ENCODE data around the gene LBR.

The LBR gene

GRCh38 chr1:225470211-225471108 is 42.6 kb upstream of the LBR start:
- Histone ChIP-seq H3K36me3 (ENCODE audit: insufficient read depth, low read length) (no peaks in the 10 kb centered on the region), H3K4me1 (ENCODE audit: insufficient read depth, low read length) (peaks cover 49% of the 10 kb centered on the region), H3K27ac (ENCODE audit: low read depth, low read length) (peak overlapping the region; percentile 35), H3K27me3 (ENCODE audit: control insufficient read depth in 1 of 2, insufficient read depth in 2 of 2, low read length in 2 of 2) (no peaks in the 10 kb centered on the region), H3K9ac (ENCODE audit: low read length) (no peak overlapping the region), H3K9me3 (ENCODE audit: low read length) (no peaks in the 10 kb centered on the region), H3K4me3 (ENCODE audit: low read depth in 1 of 2, low read length in 2 of 2) (no peak overlapping the region)

GRCh38 chr1:225469051-225469450 is 41.2 kb upstream of the LBR start:
- H3K4me3 ChIP-seq (ENCODE audit: low read depth in 1 of 2, low read length in 2 of 2) = no peak overlapping the region
- no peaks in the 10 kb centered on the region for H3K9me3 ChIP-seq (ENCODE audit: low read length)
- no peaks in the 10 kb centered on the region for H3K27me3 ChIP-seq (ENCODE audit: control insufficient read depth in 1 of 2, insufficient read depth in 2 of 2, low read length in 2 of 2)
- no peaks in the 10 kb centered on the region for H3K36me3 ChIP-seq (ENCODE audit: insufficient read depth, low read length)
- H3K27ac ChIP-seq (ENCODE audit: low read depth, low read length) = no peak overlapping the region
- no peak overlapping the region for H3K9ac ChIP-seq (ENCODE audit: low read length)
- H3K4me1 ChIP-seq (ENCODE audit: insufficient read depth, low read length) = peaks cover 51% of the 10 kb centered on the region

- Histone ChIP-seq H3K9ac (ENCODE audit: low read length) (peak overlapping the region; percentile 19), H3K9me3 (ENCODE audit: low read length) (no peaks in the 10 kb centered on the region), H3K4me3 (ENCODE audit: low read depth in 1 of 2, low read length in 2 of 2) (peak overlapping the region in 1 of 2 donors; percentile 39), H3K4me1 (ENCODE audit: insufficient read depth, low read length) (peaks cover 54% of the 10 kb centered on the region), H3K36me3 (ENCODE audit: insufficient read depth, low read length) (no peaks in the 10 kb centered on the region), H3K27me3 (ENCODE audit: control insufficient read depth in 1 of 2, insufficient read depth in 2 of 2, low read length in 2 of 2) (no peaks in the 10 kb centered on the region), H3K27ac (ENCODE audit: low read depth, low read length) (peak overlapping the region; percentile 64)
These were observed 40.6 kb upstream of the LBR start for GRCh38 chr1:225468270-225469020.

- Histone ChIP-seq H3K9me3 (ENCODE audit: low read length) (no peaks in the 10 kb centered on the region), H3K9ac (ENCODE audit: low read length) (peak overlapping the region; percentile 19), H3K27me3 (ENCODE audit: control insufficient read depth in 1 of 2, insufficient read depth in 2 of 2, low read length in 2 of 2) (no peaks in the 10 kb centered on the region), H3K4me3 (ENCODE audit: low read depth in 1 of 2, low read length in 2 of 2) (peak overlapping the region in 1 of 2 donors; percentile 39), H3K27ac (ENCODE audit: low read depth, low read length) (peak overlapping the region; percentile 64), H3K4me1 (ENCODE audit: insufficient read depth, low read length) (peaks cover 63% of the 10 kb centered on the region), H3K36me3 (ENCODE audit: insufficient read depth, low read length) (no peaks in the 10 kb centered on the region)
These were observed 39.6 kb upstream of the LBR start for GRCh38 chr1:225467193-225468020.

- Histone ChIP-seq H3K36me3 (ENCODE audit: insufficient read depth, low read length) (no peaks in the 10 kb centered on the region), H3K27ac (ENCODE audit: low read depth, low read length) (peak overlapping the region; percentile 64), H3K9me3 (ENCODE audit: low read length) (no peaks in the 10 kb centered on the region), H3K4me1 (ENCODE audit: insufficient read depth, low read length) (peaks cover 68% of the 10 kb centered on the region), H3K9ac (ENCODE audit: low read length) (no peak overlapping the region), H3K4me3 (ENCODE audit: low read depth in 1 of 2, low read length in 2 of 2) (no peak overlapping the region), H3K27me3 (ENCODE audit: control insufficient read depth in 1 of 2, insufficient read depth in 2 of 2, low read length in 2 of 2) (no peaks in the 10 kb centered on the region)
These were observed 39.0 kb upstream of the LBR start for GRCh38 chr1:225466848-225467192.

- no peaks in the 10 kb centered on the region for H3K36me3 ChIP-seq (ENCODE audit: insufficient read depth, low read length)
- peak overlapping the region in 1 of 2 donors; percentile 8 for H3K4me3 ChIP-seq (ENCODE audit: low read depth in 1 of 2, low read length in 2 of 2)
- peak overlapping the region; percentile 96 for H3K27ac ChIP-seq (ENCODE audit: low read depth, low read length)
- H3K4me1 ChIP-seq (ENCODE audit: insufficient read depth, low read length) = peaks cover 73% of the 10 kb centered on the region
- H3K27me3 ChIP-seq (ENCODE audit: control insufficient read depth in 1 of 2, insufficient read depth in 2 of 2, low read length in 2 of 2) = no peaks in the 10 kb centered on the region
- peak overlapping the region; percentile 38 for H3K9ac ChIP-seq (ENCODE audit: low read length)
- H3K9me3 ChIP-seq (ENCODE audit: low read length) = no peaks in the 10 kb centered on the region
These were observed 38.1 kb upstream of the LBR start for GRCh38 chr1:225465793-225466517.

GRCh38 chr1:225464851-225465792 is 37.3 kb upstream of the LBR start:
- H3K9me3 ChIP-seq (ENCODE audit: low read length) = no peaks in the 10 kb centered on the region
- H3K4me1 ChIP-seq (ENCODE audit: insufficient read depth, low read length) = peaks cover 69% of the 10 kb centered on the region
- H3K9ac ChIP-seq (ENCODE audit: low read length) = peak overlapping the region; percentile 38
- H3K27ac ChIP-seq (ENCODE audit: low read depth, low read length) = peak overlapping the region; percentile 96
- H3K36me3 ChIP-seq (ENCODE audit: insufficient read depth, low read length) = no peaks in the 10 kb centered on the region
- peak overlapping the region; percentile 8 to 11 for H3K4me3 ChIP-seq (ENCODE audit: low read depth in 1 of 2, low read length in 2 of 2)
- no peaks in the 10 kb centered on the region for H3K27me3 ChIP-seq (ENCODE audit: control insufficient read depth in 1 of 2, insufficient read depth in 2 of 2, low read length in 2 of 2)

GRCh38 chr1:225462714-225463574 is 35.1 kb upstream of the LBR start:
- Histone ChIP-seq H3K27ac (ENCODE audit: low read depth, low read length) (peak overlapping the region; percentile 96), H3K4me3 (ENCODE audit: low read depth in 1 of 2, low read length in 2 of 2) (peak overlapping the region; percentile 18 to 45), H3K9ac (ENCODE audit: low read length) (peak overlapping the region; percentile 91), H3K36me3 (ENCODE audit: insufficient read depth, low read length) (no peaks in the 10 kb centered on the region), H3K27me3 (ENCODE audit: control insufficient read depth in 1 of 2, insufficient read depth in 2 of 2, low read length in 2 of 2) (no peaks in the 10 kb centered on the region), H3K9me3 (ENCODE audit: low read length) (no peaks in the 10 kb centered on the region), H3K4me1 (ENCODE audit: insufficient read depth, low read length) (peaks cover 69% of the 10 kb centered on the region)

GRCh38 chr1:225462429-225462713 is 34.5 kb upstream of the LBR start:
- H3K27ac ChIP-seq (ENCODE audit: low read depth, low read length) = peak overlapping the region; percentile 96
- peak overlapping the region; percentile 13 to 18 for H3K4me3 ChIP-seq (ENCODE audit: low read depth in 1 of 2, low read length in 2 of 2)
- no peaks in the 10 kb centered on the region for H3K9me3 ChIP-seq (ENCODE audit: low read length)
- peak overlapping the region; percentile 91 for H3K9ac ChIP-seq (ENCODE audit: low read length)
- H3K36me3 ChIP-seq (ENCODE audit: insufficient read depth, low read length) = no peaks in the 10 kb centered on the region
- H3K27me3 ChIP-seq (ENCODE audit: control insufficient read depth in 1 of 2, insufficient read depth in 2 of 2, low read length in 2 of 2) = no peaks in the 10 kb centered on the region
- peaks cover 64% of the 10 kb centered on the region for H3K4me1 ChIP-seq (ENCODE audit: insufficient read depth, low read length)
